Amniotic epithelial cell (primary cell): ENCODE data around the gene C11orf91.
"Not testable (repeated sequence)": the region's sequence is repeated elsewhere in the genome, so short reads cannot be mapped to it uniquely, and the experiment has no call there.

ENCODE experiments used
- DNase-seq: peaks from one replicate; pipeline ENCODE4 v3.0.0-alpha.2; 2010; ENCODE audit warnings: low read depth

The C11orf91 gene

GRCh38 chr11:33696411-33696810, 4.2 kb downstream of the C11orf91 start:
- no peak for DNase-seq

- DNase-seq = no peak
These were observed 5.5 kb downstream of the C11orf91 start for GRCh38 chr11:33695051-33695566.

GRCh38 chr11:33694346-33695050, 6.1 kb downstream of the C11orf91 start:
- no peak for DNase-seq

- no peak for DNase-seq
These were observed 8.1 kb downstream of the C11orf91 start for GRCh38 chr11:33692541-33692940.

GRCh38 chr11:33692013-33692504, 8.6 kb downstream of the C11orf91 start:
- peak; percentile 97 for DNase-seq

- peak; percentile 80 for DNase-seq
These were observed 9.4 kb downstream of the C11orf91 start for GRCh38 chr11:33691066-33691864.

GRCh38 chr11:33690290-33691065, 10.1 kb downstream of the C11orf91 start:
- peak; percentile 98 for DNase-seq

- DNase-seq = no peak
These were observed 11.1 kb downstream of the C11orf91 start for GRCh38 chr11:33689501-33689900.

GRCh38 chr11:33689085-33689484, 11.5 kb downstream of the C11orf91 start:
- no peak for DNase-seq

GRCh38 chr11:33687733-33688479, 12.7 kb downstream of the C11orf91 start:
- peak; percentile 61 for DNase-seq

GRCh38 chr11:33685082-33685481, 15.5 kb downstream of the C11orf91 start:
- DNase-seq = no peak

- no peak for DNase-seq
These were observed 16.5 kb downstream of the C11orf91 start for GRCh38 chr11:33684003-33684706.

- DNase-seq = peak; percentile 29
These were observed 18.2 kb downstream of the C11orf91 start for GRCh38 chr11:33682446-33682845.

- no peak for DNase-seq
These were observed 18.6 kb downstream of the C11orf91 start for GRCh38 chr11:33682019-33682418.

- DNase-seq = not testable (repeated sequence)
These were observed 22.0 kb downstream of the C11orf91 start for GRCh38 chr11:33678616-33679015.

- DNase-seq = peak; percentile 78
These were observed 26.4 kb downstream of the C11orf91 start for GRCh38 chr11:33674035-33674814.

GRCh38 chr11:33672273-33672672, 28.4 kb downstream of the C11orf91 start:
- no peak for DNase-seq

GRCh38 chr11:33670250-33671011, 30.2 kb downstream of the C11orf91 start:
- peak; percentile 41 for DNase-seq

- no peak for DNase-seq
These were observed 30.9 kb downstream of the C11orf91 start for GRCh38 chr11:33669598-33670249.
